Stimulated activated CD4-positive, alpha-beta T cell treated with anti-CD3 and anti-CD28 coated beads, Interleukin-15, amount 100 ng/mL, for 24 hours (primary cell): ENCODE results near the gene PLXNA4.

ENCODE experiments used
- DNase-seq: peaks from one replicate; pipeline ENCODE4 v3.0.0-alpha.2; 2020

Gene PLXNA4

GRCh38 chr7:132532281-132532680 lies 44.0 kb downstream of the PLXNA4 start:
- no peak for DNase-seq

DNA sequence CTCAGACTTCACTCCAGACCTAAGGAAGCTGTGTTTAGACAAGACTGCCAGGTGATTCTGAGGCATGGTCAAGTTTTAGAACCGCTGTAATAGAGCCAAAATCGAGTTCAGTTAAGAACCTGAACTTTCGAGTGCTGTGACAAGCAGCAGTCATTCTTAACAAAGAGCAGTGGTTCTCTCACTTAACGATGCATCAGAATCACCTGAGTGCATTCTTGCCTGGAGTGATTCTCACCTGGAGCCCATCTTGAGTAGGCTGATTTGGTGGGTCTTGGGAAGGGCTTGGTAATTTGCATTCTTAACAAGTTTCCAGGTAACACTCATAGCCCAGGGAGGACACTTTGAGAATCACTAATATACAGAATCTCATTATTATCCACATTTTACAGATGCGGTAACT lies 44.7 kb downstream of the PLXNA4 start:
- DNase-seq = no peak

GRCh38 chr7:132528695-132529094 lies 47.6 kb downstream of the PLXNA4 start:
- DNase-seq = no peak

GRCh38 chr7:132527467-132528410 lies 48.5 kb downstream of the PLXNA4 start:
- no peak for DNase-seq

- peak; percentile 45 for DNase-seq
These were observed 50.0 kb downstream of the PLXNA4 start for GRCh38 chr7:132526111-132526740.

DNA sequence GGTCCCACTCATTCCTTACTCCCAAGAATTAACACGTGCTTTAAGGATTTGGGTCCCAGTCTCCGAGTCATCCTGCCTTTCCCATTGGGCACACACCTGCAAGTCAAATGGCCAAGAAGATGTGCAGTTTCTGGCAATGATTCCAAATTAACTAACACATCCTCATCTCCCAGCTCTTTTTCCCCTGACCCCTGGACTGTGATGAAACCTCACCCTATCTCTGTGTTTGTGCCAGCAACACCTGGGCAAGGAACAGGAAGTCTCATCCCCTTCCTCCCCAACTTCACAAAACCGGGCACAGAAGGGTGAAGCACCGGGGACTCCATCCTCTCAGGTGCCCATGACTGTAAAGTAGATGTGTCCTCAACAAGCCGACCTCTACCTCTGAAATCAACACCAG lies 54.8 kb downstream of the PLXNA4 start:
- no peak for DNase-seq

GRCh38 chr7:132520591-132521280 lies 55.5 kb downstream of the PLXNA4 start:
- no peak for DNase-seq

DNA sequence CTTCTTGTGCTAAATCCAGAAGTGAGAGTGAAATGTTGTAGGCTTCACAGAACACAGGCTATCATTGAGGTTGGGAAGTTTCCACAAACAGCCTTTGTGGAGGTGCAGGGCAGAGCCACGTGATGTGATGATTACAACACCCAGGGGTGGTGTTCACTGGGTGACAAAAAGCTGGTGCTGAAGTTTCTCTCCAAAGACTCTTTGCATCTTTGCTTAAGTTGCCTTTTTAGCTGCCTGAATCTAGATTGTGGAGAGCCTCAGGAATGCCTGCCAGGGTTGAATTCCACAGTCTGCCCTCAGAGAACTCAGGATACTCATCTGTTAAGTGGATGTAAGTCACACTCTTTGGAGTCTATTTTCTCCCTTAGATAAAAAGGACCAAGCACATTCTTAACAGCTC lies 56.3 kb downstream of the PLXNA4 start:
- DNase-seq = no peak

GRCh38 chr7:132518839-132519173 lies 57.5 kb downstream of the PLXNA4 start:
- DNase-seq = no peak

DNA sequence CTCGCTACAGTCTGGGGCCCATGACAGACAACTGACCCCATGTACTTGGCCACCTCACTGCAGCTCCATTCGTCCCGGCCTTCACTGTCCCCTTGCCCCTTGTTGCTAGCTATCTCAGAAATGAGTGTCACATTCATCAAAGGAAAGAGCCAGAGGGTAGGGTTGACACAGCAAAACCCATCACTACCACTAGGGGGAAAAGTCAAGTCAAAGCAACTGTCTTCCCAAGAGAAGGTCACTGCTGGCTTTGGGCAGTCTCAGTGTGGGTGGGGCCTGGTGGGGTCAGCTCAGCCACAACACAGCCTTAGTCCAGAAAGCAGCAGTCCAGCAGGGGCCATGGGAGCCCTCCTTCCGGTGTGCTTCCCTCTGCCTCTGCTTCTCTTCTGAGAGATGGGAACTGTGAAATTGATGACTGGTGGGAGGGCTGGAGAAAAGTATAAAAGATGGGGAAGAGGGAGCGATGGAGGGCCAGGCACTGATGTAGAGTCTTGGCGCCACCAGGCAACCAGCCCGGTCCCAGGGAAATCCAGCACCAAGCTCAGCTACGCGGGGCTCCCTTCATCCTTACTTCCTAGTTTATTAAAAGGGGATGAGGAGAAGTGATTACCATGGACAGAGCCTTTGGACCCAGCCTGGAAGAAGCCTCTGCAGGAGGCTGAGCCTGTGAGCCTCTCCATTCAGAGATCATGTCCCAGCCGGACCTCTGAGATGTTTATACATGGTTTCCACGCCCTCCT lies 58.0 kb downstream of the PLXNA4 start:
- DNase-seq = peak; percentile 15

GRCh38 chr7:132516042-132516840 lies 60.0 kb downstream of the PLXNA4 start:
- no peak for DNase-seq

DNA sequence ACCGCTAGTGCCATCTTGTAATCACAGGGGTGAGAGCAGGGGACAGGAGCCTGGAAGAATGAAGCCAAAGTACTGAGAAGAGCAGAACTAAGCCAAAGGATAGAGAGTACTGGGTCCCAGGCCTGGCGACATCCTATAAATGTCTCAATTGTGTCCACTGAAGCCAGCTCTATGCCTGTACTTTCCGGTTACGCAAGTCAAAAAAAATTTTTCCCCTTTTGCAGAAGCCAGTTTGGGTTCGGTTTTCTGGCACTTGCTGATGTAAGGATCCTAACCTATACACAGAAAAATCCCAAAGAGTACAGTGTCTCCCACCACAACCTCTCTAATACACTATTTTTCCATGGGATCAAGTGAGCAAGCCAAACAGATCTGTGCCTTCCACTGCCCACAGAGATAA lies 61.1 kb downstream of the PLXNA4 start:
- no peak for DNase-seq

DNA sequence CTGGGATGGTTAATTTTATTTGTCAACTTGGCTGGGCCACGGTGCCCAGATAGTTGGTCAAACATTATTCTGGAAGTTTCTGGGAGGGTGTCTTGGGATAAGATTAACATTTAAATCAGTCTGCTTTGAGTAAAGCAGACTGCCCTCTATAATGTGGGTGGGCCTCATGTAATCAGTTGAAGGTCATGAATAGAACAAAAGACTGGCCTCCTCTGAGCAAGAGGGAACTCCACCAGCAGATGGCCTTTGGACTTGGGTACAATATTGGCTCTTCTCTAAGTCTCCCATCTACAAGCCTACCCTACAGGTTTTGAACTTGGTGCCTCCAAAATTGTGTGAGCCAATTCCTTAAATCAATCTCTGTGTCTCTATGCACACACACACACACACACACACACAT lies 61.8 kb downstream of the PLXNA4 start:
- DNase-seq = no peak

GRCh38 chr7:132511921-132512320 lies 64.3 kb downstream of the PLXNA4 start:
- DNase-seq = no peak

DNA sequence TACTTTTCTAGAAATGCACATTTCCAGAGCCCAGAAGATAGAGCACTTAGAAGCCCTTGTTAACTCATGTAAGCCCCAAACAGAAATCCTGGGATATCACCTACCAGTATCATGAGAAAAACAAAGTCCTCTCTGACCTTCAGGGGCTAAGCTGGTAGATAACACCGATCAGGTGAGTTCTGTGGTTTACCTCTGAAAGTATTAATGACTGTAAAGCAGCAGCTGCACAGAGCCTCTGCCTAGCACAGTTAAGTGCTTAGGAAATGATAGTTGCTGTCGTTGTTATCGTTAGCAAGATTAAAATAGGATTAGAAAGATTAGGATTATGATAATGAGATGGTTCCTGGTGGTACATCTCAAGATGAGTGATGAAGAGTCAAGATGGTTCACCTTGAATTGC lies 64.9 kb downstream of the PLXNA4 start:
- no peak for DNase-seq

DNA sequence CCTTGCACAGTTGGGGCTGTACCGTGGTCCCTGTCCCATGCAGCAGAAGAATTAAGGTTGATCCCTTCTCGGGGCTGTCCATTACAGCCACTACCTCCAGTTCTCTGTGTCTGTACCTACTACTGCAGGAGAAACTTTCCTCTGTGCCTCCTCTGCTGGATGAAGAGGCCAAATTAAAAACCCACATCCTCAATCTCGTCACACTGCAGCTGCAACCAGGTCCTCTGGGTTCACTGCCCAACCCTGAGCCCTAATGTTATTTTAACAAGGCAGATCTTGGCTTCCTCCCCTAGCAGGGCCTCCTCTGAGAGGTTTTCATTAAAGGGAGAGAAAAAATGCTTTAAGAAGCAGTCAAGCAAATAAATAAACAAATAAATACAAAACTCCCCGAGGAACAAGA lies 66.6 kb downstream of the PLXNA4 start:
- DNase-seq = no peak

- no peak for DNase-seq
These were observed 67.4 kb downstream of the PLXNA4 start for GRCh38 chr7:132508724-132509353.

GRCh38 chr7:132504852-132505251 lies 71.4 kb downstream of the PLXNA4 start:
- DNase-seq = no peak

- DNase-seq = no peak
These were observed 72.2 kb downstream of the PLXNA4 start for GRCh38 chr7:132504071-132504470.

DNA sequence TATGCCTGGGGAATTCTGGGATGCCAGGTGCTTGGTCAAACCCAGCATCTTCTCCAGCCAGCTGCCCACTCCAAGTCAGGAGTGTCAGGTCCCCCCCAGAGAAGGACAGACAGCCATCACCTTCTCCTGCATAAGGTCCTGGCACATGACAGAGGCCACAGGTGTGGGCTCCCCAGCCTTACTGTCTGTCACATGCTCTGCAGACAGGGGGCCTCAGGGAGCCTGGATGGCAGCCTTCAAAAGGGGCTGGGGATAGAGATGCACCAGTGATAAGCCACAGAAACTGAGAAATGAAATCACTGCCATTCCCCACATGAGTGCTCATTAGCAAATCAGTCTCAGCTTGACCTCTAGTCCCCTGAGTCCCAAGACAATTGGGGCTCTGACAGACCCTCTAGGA lies 72.9 kb downstream of the PLXNA4 start:
- no peak for DNase-seq

GRCh38 chr7:132501956-132502355 lies 74.3 kb downstream of the PLXNA4 start:
- no peak for DNase-seq
